ES-I3 (cell line): ENCODE results near the gene TMBIM1.

Experiments used
- H3K36me3 ChIP-seq: 2 replicates; pipeline ENCODE4 v1.6.1; 2013; ENCODE audit warnings: mild to moderate bottlenecking, low read length, control low read depth, moderate library complexity; ENCODE audit not compliant: insufficient read depth
- H3K4me1 ChIP-seq: 2 replicates; pipeline ENCODE4 v1.6.1; 2013; ENCODE audit warnings: mild to moderate bottlenecking, control low read depth, low read length; ENCODE audit not compliant: insufficient read depth
- H3K9ac ChIP-seq: 2 replicates; pipeline ENCODE4 v1.6.1; 2013; ENCODE audit warnings: low read depth, mild to moderate bottlenecking, low read length, moderate library complexity
- H3K9me3 ChIP-seq: 2 replicates; pipeline ENCODE4 v1.6.1; 2013; ENCODE audit warnings: mild to moderate bottlenecking, low read length, moderate library complexity; ENCODE audit not compliant: control insufficient read depth, insufficient read depth

TMBIM1 gene

DNA sequence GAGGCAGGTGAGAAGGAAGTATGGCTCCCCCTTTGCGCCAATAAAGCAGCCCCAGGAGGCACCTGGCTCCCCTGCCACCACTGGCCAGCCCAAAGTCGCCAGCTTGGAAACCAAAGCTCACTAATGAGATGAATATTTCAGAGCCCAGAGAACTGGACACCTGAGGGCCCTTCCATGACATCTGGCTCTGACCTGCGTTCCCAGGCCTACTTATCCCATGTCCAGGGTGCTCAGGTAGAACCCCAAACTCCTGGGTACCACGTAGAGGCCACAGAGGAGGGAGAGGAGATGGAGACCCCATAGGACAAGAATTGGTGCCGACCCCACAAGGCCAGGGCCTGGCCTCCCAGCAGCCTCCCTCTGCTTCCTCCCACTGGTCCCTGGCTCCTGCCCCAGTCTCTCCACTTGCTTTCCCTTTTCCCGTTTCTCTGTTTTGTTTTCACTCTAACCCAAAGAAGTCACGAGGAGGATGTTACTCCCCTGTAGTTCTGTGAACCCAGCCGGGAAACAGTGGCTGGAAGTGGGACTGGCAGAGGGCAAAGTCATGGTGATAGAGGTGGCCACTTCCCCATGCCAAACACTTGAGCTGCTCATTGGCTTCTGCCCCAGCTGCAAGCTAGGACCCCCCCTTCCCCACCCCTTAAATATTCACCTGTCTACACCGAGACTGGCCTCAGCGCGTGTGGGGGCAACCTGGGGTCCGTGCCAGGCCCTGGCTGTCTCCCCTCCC lies 820 bp downstream of the TMBIM1 start:
- Histone ChIP-seq H3K36me3 (no peaks in the 10 kb centered on the region), H3K9me3 (no peaks in the 10 kb centered on the region), H3K9ac (peak overlapping the region; percentile 90; the same call in 1 of the 2 replicates), H3K4me1 (peaks cover 26% of the 10 kb centered on the region)

GRCh38 chr2:218290316-218291261 lies 1.7 kb downstream of the TMBIM1 start:
- Histone ChIP-seq H3K36me3 (no peaks in the 10 kb centered on the region), H3K9ac (no peak overlapping the region), H3K9me3 (no peaks in the 10 kb centered on the region), H3K4me1 (peaks cover 35% of the 10 kb centered on the region)

GRCh38 chr2:218289639-218290315 lies 2.5 kb downstream of the TMBIM1 start:
- Histone ChIP-seq H3K36me3 (no peaks in the 10 kb centered on the region), H3K9me3 (no peaks in the 10 kb centered on the region), H3K9ac (no peak overlapping the region), H3K4me1 (peaks cover 32% of the 10 kb centered on the region)

DNA sequence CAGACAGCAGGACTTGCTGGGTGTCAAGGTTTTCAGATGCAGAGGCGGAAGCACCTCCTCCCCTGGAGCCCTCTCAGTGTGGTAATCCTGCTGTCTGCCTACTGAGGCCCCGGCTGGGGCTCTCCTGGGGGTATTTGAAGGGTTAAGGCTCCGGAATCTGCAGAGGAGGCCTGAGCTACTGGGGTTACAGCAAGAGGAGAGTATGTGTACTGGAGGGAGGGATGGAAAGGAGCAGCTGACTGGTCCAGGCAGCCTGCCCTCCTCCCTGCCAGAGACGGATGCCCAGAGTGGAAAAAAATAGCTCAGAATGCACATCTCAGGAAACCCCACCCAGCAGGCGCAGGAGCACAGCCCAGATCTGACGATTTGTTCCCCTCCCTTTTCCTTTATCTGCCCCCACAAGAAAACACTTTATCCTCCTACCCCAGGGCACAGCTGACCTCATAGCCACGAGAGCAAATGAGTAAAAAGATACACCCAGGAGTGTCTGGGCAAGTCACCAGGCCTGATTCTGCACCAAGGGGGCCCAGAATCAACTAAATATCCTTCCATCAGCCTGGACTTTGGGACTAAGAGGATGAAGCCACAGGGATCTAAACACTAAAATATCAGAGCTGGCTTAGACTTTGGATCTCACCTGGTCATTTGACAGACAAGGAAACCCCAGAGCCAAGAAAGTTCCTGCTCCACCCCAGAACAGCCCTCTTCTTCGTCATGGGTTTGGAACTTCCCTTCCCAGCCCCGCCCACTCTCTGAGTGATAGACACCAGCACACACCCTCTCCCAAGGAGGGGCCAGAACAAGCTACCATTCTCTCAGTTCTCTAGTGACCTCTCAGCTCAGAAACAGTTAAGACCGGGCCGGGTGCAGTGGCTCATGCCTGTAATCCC lies 5.5 kb downstream of the TMBIM1 start:
- Histone ChIP-seq H3K4me1 (peaks cover 25% of the 10 kb centered on the region), H3K9ac (peak overlapping the region; percentile 16; the same call in 1 of the 2 replicates), H3K9me3 (no peaks in the 10 kb centered on the region), H3K36me3 (no peaks in the 10 kb centered on the region)

DNA sequence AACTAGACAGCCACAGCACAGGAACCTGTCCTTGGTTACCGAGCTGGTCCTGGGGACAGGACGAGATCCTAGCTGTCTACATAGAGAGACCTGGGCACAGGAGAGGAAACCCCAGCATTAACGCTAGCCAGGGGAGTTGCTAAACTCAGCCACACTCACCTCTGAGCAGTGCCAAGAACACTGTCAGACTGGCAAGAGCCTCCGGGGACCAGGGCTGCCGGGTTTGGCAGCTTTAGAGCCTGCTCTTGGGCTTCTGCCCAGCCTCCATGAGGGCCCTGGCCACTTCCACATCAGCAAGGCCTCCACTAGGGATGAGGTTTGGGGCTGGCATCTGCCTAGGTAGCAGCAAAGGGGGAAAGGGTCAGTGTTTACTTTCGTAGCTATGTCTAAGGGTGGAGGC lies 6.7 kb downstream of the TMBIM1 start:
- H3K36me3 ChIP-seq: no peaks in the 10 kb centered on the region
- no peak overlapping the region for H3K9ac ChIP-seq
- no peaks in the 10 kb centered on the region for H3K9me3 ChIP-seq
- peaks cover 25% of the 10 kb centered on the region for H3K4me1 ChIP-seq

DNA sequence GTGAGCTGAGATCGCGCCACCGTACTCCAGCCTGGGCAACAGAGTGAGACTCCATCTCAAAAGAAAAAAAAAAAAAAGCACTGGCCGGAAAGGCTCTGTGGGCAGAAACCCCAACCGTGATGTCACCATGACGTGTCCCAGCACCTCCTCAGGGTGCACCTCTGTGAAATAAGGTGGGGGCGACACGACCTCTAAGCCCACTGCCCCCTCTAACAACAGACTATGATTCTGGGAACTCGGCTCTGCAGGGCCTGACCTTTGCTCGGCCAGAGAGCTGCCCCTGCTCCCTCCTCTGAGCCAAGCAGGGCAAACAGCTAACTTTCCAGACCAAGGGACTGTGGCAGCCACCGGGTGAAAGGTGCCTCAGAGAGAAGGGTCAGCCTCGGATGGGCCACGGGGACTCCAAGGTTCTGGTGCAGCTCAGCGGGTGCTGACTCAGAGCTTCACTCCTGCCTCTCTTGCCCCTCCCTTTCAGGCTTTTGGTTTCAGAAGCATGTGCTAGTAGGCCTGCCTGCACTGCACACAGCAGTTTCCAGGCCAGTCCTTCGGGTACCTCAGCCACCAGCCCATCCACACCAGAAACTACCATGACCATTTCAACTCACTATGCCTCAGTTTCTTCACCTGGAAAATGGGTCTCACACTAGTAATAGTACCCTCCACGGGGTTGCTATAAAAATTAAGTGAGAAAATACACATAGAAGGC lies 8.0 kb downstream of the TMBIM1 start:
- Histone ChIP-seq H3K9me3 (no peaks in the 10 kb centered on the region), H3K4me1 (peaks cover 17% of the 10 kb centered on the region), H3K36me3 (no peaks in the 10 kb centered on the region), H3K9ac (no peak overlapping the region)

GRCh38 chr2:218282173-218282991 lies 9.9 kb downstream of the TMBIM1 start:
- H3K36me3 ChIP-seq: 0 out of 2 replicates have a peak, but pooled peaks cover 4% of the 10 kb centered on the region
- peaks cover 17% of the 10 kb centered on the region for H3K4me1 ChIP-seq
- no peak overlapping the region; the same call in 1 of the 2 replicates for H3K9ac ChIP-seq
- H3K9me3 ChIP-seq: no peaks in the 10 kb centered on the region

- Histone ChIP-seq H3K4me1 (peaks cover 11% of the 10 kb centered on the region), H3K9ac (no peak overlapping the region), H3K9me3 (no peaks in the 10 kb centered on the region), H3K36me3 (0 out of 2 replicates have a peak, but pooled peaks cover 4% of the 10 kb centered on the region)
Observed at GRCh38 chr2:218281449-218281848, 10.9 kb downstream of the TMBIM1 start.

DNA sequence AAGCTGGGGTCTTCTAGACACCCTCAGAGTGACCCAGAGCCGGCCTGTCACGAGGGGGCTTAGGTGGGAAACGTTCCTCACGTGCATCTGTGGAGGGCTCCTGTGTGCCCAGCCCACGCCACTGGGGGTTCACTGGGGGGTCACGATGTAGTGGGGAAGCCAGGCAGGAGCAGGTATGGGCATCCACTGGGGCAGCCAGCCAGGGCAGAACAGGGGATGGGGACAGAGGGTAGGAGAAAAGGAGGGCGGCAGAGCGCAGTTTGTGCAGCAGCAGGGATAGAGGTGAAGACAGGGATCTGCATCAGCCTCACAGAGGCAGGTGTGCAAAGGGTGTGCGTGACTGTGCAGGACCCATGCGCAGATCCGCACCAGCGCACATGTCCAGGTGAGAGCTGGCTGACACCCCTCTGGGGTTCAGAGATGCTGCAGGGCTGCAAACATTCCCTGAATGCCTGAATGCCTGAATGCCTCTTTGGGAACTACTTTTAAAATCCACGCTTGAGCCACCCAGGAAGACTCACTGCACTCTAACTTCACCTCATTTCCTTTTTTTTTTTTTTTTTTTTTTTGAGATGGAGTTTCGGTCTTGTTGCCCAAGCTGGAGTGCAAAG lies 11.9 kb downstream of the TMBIM1 start:
- no peaks in the 10 kb centered on the region for H3K9me3 ChIP-seq
- H3K36me3 ChIP-seq: 0 out of 2 replicates have a peak, but pooled peaks cover 4% of the 10 kb centered on the region
- H3K9ac ChIP-seq: no peak overlapping the region
- no peaks in the 10 kb centered on the region for H3K4me1 ChIP-seq

DNA sequence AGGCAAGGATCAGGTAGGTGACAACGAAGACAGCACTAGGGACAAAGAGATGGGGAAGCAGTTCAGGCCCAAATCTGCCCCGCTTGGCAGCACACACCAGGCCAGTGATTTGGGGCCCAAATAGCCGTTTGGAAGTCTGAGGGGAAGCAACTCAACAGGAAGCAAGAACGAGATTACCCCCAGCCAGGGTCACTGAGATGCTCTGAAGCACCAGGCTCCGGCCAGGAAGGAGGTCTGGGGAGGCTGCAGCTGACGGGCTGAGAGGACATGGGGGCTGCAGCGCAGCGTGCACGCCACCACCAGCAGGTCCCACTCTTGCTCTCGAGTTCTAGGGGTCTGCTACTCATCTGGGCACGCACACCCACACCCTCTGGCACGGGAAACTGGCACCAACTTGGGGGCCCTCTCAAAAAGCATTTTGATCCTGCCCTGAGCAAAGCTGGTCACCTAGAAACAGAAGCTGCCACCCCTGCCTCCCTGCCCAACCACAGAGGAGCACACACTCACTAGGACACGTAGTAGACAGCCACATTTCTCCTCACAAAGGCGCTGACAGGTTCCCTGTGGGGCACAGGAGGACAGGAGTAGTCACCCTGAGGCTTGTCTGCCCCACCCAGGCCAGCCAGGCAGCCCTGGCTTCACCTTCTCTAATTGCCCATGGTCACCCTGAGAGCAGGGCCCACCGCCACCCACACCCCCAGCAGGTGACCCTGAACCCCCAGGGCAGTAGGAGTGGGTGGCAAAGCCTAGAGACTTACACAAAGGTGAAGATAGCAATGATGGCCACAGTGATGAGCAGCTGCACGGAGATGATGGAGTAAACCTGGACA lies 13.6 kb downstream of the TMBIM1 start:
- H3K36me3 ChIP-seq: 0 out of 2 replicates have a peak, but pooled peaks cover 4% of the 10 kb centered on the region
- no peaks in the 10 kb centered on the region for H3K4me1 ChIP-seq
- H3K9ac ChIP-seq: no peak overlapping the region
- H3K9me3 ChIP-seq: no peaks in the 10 kb centered on the region

DNA sequence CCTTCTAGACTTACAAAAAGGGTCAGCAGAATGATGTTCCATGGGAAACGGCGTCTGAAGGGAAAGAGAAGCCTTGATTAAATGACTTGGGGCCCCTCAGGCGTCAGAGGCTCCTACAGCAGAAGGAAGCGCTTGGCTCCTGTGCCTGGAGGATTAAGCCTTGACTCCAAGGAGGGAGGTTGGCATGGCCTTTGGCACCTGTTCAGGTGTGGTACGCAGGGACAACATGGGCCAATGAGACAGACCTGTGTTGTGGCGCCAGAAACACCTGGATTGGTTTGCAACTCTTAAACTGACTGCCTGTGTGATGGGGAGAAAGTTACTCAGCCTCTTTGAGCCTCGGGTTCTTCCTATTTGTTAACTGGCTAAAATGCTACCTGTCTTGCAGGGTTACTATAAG lies 14.4 kb downstream of the TMBIM1 start:
- Histone ChIP-seq H3K36me3 (0 out of 2 replicates have a peak, but pooled peaks cover 4% of the 10 kb centered on the region), H3K9ac (no peak overlapping the region), H3K9me3 (no peaks in the 10 kb centered on the region), H3K4me1 (no peaks in the 10 kb centered on the region; the same call in 1 of the 2 replicates)
